Activated naive CD8-positive, alpha-beta T cell treated with anti-CD3 and anti-CD28 coated beads, Interleukin-2, amount 10 ng/mL, durations not matched to agents 7 days and 5 days (primary cell): ENCODE data around the gene C2CD2. TPM values are rescaled to one million over a fixed set of nuclear protein-coding genes. Genes with fewer than 3 reads are reported as not detected.

Source experiments
- ATAC-seq: fragments of 150-1000 bp; cut with Tn5 transposase; one replicate; pipeline ENCODE4 v1.10.0; 2021; ENCODE audit warnings: low read depth, moderate library complexity
- POLR2A ChIA-PET: fragments of 350-600 bp; sonication (Branson Sonifier 250); formaldehyde crosslinking; loops from one replicate; lab custom pipeline; 2021; ENCODE audit warnings: antibody characterized with exemption; lab: Charles Lee
- DNase-seq: peaks from one replicate; pipeline ENCODE4 v3.0.0; 2021
- H3K27ac Mint-ChIP-seq: one replicate; pipeline ENCODE4 v1.8.0; 2022; ENCODE audit warnings: mild to moderate bottlenecking, mixed read lengths
- H3K27me3 Mint-ChIP-seq: one replicate; pipeline ENCODE4 v1.8.0; 2022; ENCODE audit warnings: mild to moderate bottlenecking, moderate library complexity, mixed read lengths
- H3K36me3 Mint-ChIP-seq: one replicate; pipeline ENCODE4 v1.8.0; 2021; ENCODE audit warnings: mild to moderate bottlenecking, mixed read lengths
- H3K4me1 Mint-ChIP-seq: one replicate; pipeline ENCODE4 v1.8.0; 2021; ENCODE audit warnings: mixed read lengths
- H3K4me3 Mint-ChIP-seq: one replicate; pipeline ENCODE4 v1.8.0; 2022; ENCODE audit warnings: mild to moderate bottlenecking, moderate library complexity, mixed read lengths
- H3K9me3 Mint-ChIP-seq: one replicate; pipeline ENCODE4 v1.8.0; 2021; ENCODE audit warnings: mixed read lengths
- total RNA-seq, 2 experiments: library from RNA; stranded (reverse); gene quantifications; one replicate each; pipeline ENCODE4 v1.2.3, GENCODE V29; 2021

The C2CD2 gene
- total RNA-seq, 2 experiments from 2014 or later: 9.4 to 11.9 TPM

DNA sequence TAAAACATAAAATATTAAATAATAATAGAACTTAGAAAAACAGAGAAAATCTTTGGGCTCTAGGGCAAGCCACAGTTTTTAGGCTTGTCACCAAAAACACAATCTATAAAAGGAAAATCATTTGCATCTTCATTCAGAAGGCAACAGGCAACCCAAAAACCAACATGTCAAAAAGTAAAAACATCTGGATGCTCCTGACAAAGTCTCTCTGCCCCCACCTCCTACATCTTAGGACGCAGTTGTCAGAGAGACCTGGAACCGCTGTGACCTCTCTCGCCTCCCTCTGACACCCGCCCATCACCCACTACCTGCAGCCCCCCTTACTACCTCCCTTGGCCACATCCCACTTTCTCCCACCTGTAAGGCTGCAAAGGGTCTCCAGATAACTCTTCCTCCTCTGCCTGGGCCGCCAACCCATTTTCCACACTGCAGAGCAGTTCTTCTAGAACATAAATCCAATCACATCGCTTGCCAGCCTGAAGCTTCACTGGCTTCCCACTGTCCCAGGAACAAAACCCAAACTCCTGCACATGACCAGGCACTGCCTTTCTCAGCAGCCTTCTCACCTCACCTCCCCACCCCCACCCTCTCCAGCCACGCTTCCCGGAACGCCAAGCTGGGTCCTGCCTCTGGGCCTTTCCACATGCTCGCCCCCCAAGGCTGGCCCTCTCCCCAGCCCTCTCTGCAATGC, 89.4 kb downstream of the C2CD2 start:
- ATAC-seq (no peak), DNase-seq (no peak)
- peaks cover 3% of the 10 kb centered on the region for H3K36me3 Mint-ChIP-seq
- no peaks in the 10 kb centered on the region for H3K9me3 Mint-ChIP-seq
- H3K4me3 Mint-ChIP-seq: no peak overlapping the region
- no peak overlapping the region for H3K27ac Mint-ChIP-seq
- no peaks in the 10 kb centered on the region for H3K27me3 Mint-ChIP-seq
- peaks cover 21% of the 10 kb centered on the region for H3K4me1 Mint-ChIP-seq
- POLR2A ChIA-PET: no interaction called here

DNA sequence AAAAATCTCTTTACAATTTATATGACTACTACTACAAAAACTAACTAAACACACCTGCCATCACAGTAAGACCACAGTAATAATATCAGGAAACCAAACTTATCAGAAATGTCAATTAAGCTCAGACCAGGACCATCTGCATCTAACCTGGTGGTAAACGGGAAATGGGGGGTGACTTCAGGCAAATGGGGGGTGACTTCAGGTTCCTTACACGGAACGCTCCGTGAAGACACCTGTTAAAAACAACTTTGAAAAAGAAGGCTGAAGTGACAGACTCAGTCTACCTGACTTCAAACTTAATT, 90.4 kb downstream of the C2CD2 start:
- H3K9me3 Mint-ChIP-seq: no peaks in the 10 kb centered on the region
- DNase-seq: no peak
- no peaks in the 10 kb centered on the region for H3K27me3 Mint-ChIP-seq
- H3K4me1 Mint-ChIP-seq: peaks cover 19% of the 10 kb centered on the region
- POLR2A ChIA-PET: interaction anchor here (0.8 kb wide), 1 partner anchor 15 kb away, joined by 3 read pairs; no protein-coding TSS in a partner anchor
- H3K27ac Mint-ChIP-seq: no peak overlapping the region
- no peak for ATAC-seq
- H3K4me3 Mint-ChIP-seq: no peak overlapping the region
- H3K36me3 Mint-ChIP-seq: peaks cover 1% of the 10 kb centered on the region

DNA sequence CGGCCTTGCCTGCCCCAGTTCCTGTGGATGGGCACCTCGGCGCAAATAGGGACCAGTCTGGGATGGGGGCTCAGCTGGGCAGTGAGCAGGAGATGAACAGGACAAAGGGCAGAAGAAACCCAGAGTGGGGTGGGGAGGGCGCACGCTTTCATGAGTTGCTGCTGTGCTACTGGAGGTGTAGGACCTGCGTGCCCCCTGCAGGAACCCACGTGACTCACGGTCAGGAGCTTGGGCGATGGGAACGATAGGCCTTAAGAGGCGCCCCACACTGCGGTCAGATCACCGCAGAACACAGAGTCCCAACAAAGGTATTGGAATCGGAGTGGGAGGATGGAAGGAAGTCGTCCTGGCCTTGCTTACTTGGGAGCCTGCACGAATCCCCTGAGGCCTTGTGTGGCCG, 91.8 kb downstream of the C2CD2 start:
- Mint-ChIP-seq H3K4me1 (peaks cover 19% of the 10 kb centered on the region), H3K36me3 (peaks cover 1% of the 10 kb centered on the region), H3K27ac (no peak overlapping the region), H3K27me3 (no peaks in the 10 kb centered on the region), H3K9me3 (no peaks in the 10 kb centered on the region), H3K4me3 (no peak overlapping the region)
- no peak for DNase-seq
- ATAC-seq: no peak
- POLR2A ChIA-PET: no interaction called here

GRCh38 chr21:41861255-41861654, 92.6 kb downstream of the C2CD2 start:
- Mint-ChIP-seq H3K27me3 (no peaks in the 10 kb centered on the region), H3K27ac (no peak overlapping the region), H3K4me1 (peaks cover 14% of the 10 kb centered on the region), H3K4me3 (no peak overlapping the region), H3K36me3 (peaks cover 6% of the 10 kb centered on the region), H3K9me3 (no peaks in the 10 kb centered on the region)
- POLR2A ChIA-PET: no interaction called here
- ATAC-seq: no peak
- no peak for DNase-seq

- Mint-ChIP-seq H3K4me1 (peaks cover 3% of the 10 kb centered on the region), H3K4me3 (no peak overlapping the region), H3K27me3 (no peaks in the 10 kb centered on the region), H3K27ac (no peak overlapping the region), H3K36me3 (peaks cover 6% of the 10 kb centered on the region), H3K9me3 (no peaks in the 10 kb centered on the region)
- no peak for DNase-seq
- POLR2A ChIA-PET: interaction anchor here (0.6 kb wide), 1 partner anchor 43 kb away, joined by 3 read pairs; no protein-coding TSS in a partner anchor
- ATAC-seq: no peak
Observed at GRCh38 chr21:41859297-41859980, 94.4 kb downstream of the C2CD2 start.

- Mint-ChIP-seq H3K4me1 (peaks cover 3% of the 10 kb centered on the region), H3K4me3 (no peak overlapping the region), H3K9me3 (no peaks in the 10 kb centered on the region), H3K36me3 (peaks cover 6% of the 10 kb centered on the region), H3K27ac (no peak overlapping the region), H3K27me3 (no peaks in the 10 kb centered on the region)
- ATAC-seq (no peak), DNase-seq (no peak)
- POLR2A ChIA-PET: no interaction called here
Observed at GRCh38 chr21:41858466-41859296, 95.1 kb downstream of the C2CD2 start.

GRCh38 chr21:41857771-41858300, 96.0 kb downstream of the C2CD2 start:
- Mint-ChIP-seq H3K4me3 (no peak overlapping the region), H3K36me3 (peaks cover 6% of the 10 kb centered on the region), H3K4me1 (peaks cover 3% of the 10 kb centered on the region), H3K27ac (no peak overlapping the region), H3K27me3 (no peaks in the 10 kb centered on the region), H3K9me3 (no peaks in the 10 kb centered on the region)
- DNase-seq (no peak), ATAC-seq (no peak)
- POLR2A ChIA-PET: no interaction called here

DNA sequence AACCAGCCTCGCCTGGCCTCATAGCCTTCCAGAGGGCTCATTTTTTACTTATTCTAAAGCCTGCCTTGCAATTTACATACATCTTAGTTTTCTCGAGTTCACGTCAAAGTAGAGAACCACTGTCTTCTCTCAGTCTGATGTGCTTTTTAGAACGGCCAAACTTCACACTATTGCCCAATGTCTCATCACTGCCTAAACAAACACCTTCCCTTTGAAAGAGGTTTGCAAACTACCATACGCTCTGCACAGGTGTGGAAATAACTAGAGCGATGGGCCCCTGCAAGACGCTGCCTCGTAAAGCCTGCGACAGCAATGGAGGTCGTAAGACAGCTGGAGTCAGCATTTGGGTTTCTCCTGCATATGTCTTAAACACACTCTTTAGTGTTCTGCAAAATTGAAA, 97.2 kb downstream of the C2CD2 start:
- Mint-ChIP-seq H3K4me1 (no peaks in the 10 kb centered on the region), H3K9me3 (no peaks in the 10 kb centered on the region), H3K36me3 (peaks cover 6% of the 10 kb centered on the region), H3K27me3 (no peaks in the 10 kb centered on the region), H3K27ac (no peak overlapping the region), H3K4me3 (no peak overlapping the region)
- ATAC-seq: no peak
- no peak for DNase-seq
- POLR2A ChIA-PET: no interaction called here

DNA sequence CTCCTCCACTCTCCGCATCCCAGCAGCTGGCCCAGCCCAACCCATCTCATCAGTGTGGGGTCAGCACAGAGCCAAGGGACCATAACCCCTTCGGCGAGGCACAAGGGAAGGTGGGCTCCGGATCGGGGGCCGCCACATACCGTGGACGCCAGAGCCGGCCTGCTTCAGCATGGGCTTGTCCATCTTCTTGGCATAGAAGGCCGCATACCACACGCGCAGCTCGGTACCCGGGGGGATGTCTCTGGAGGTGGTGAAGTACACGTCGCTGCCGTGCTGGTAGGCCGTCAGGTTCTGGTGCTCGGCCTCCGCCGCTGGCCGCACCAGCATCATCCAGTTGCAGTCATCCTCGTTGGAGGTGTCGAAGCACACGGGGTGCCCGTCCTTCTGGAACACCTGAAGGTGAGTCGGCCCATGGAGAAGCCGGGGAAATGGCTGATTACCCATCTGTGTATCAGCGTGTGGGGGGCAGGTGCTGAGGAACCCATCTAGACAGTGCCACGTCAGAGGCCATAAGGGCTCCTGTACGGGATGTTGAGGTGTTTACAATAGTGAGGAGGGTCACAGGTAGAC, 99.3 kb downstream of the C2CD2 start:
- H3K27ac Mint-ChIP-seq: no peak overlapping the region
- H3K4me3 Mint-ChIP-seq: no peak overlapping the region
- H3K36me3 Mint-ChIP-seq: peaks cover 8% of the 10 kb centered on the region
- POLR2A ChIA-PET: interaction anchor here (0.6 kb wide), 1 partner anchor 74 kb away, joined by 4 read pairs; no protein-coding TSS in a partner anchor
- no peak for ATAC-seq
- DNase-seq: no peak
- no peaks in the 10 kb centered on the region for H3K27me3 Mint-ChIP-seq
- no peaks in the 10 kb centered on the region for H3K4me1 Mint-ChIP-seq
- H3K9me3 Mint-ChIP-seq: no peaks in the 10 kb centered on the region

GRCh38 chr21:41852929-41853320, 100.9 kb downstream of the C2CD2 start:
- POLR2A ChIA-PET: no interaction called here
- H3K4me3 Mint-ChIP-seq: no peak overlapping the region
- H3K27ac Mint-ChIP-seq: no peak overlapping the region
- H3K36me3 Mint-ChIP-seq: peaks cover 8% of the 10 kb centered on the region
- no peaks in the 10 kb centered on the region for H3K4me1 Mint-ChIP-seq
- DNase-seq (no peak), ATAC-seq (no peak)
- H3K9me3 Mint-ChIP-seq: no peaks in the 10 kb centered on the region
- H3K27me3 Mint-ChIP-seq: no peaks in the 10 kb centered on the region

DNA sequence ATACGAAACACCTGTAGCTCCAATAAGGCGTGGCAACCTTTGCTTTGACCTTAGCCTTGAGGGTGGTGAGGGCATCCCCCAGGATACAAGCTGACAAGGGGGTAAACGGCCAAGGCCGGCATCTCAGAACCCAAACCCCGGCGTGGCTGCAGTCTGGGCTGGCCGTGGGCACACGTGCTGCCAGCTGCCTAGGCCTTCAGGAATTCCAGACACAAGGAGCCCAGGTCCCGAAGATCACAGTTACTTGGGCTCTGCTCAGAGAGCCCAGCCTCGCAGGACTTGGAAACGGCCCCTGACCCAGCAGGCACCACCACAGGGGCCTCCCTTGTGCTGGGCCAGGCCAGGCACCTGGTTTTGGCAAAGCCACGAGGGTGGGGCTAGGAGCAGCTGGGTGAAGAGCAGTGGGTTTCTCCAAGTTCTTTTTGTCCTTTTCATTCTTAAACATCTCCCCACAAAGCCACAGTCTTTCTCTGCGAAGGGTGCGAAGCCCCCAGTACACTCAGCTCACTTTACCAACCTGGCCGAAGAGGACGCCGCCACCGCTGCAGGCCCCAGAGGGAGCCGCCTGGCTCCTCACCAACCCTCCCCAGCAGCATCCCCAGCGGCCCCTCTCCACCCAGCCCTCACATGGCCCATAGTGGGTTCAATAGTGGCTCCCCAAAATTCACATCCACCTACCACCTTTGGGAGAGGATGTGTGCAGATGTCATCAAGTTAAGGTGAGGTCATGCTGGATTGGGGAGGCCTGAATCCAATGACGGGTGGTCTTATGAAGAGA, 101.5 kb downstream of the C2CD2 start:
- no peaks in the 10 kb centered on the region for H3K27me3 Mint-ChIP-seq
- ATAC-seq: no peak
- POLR2A ChIA-PET: no interaction called here
- no peak for DNase-seq
- H3K4me1 Mint-ChIP-seq: no peaks in the 10 kb centered on the region
- no peak overlapping the region for H3K4me3 Mint-ChIP-seq
- peaks cover 8% of the 10 kb centered on the region for H3K36me3 Mint-ChIP-seq
- no peaks in the 10 kb centered on the region for H3K9me3 Mint-ChIP-seq
- H3K27ac Mint-ChIP-seq: no peak overlapping the region

DNA sequence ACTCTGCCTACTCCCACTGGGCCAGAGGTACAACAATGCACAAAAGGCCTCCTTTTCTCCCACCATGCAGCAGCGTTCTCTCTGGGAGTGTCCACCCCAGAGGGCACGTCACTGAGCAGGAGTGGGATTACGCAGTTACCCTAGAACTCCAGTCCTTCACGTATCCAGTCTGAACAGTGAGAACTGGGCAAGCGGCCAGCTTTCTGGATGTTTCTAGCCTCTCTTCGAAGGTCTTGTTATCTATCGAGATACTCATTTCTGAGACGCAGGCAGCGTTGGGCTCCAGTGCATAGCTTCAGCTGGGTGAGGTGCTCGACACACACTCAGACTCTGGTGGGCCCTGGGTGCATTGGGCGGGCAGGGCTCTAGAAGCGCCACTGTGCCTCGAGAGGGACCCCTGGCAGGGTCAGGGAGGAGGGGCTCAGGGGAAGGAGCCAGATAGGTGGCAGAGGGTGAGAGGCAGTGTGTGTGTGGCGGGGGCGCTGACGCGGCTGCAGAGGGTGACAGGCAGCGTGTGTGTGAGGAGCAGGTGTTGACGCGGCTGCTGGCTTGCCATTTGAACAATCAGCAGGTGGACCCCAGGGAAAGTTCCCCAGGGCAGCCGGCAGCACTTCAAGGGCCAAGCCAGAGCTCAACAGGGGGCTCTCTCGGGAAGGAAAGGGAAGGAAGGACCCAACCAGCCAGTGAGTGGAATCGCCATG, 102.6 kb downstream of the C2CD2 start:
- POLR2A ChIA-PET: no interaction called here
- H3K9me3 Mint-ChIP-seq: no peaks in the 10 kb centered on the region
- ATAC-seq (no peak), DNase-seq (no peak)
- peaks cover 4% of the 10 kb centered on the region for H3K36me3 Mint-ChIP-seq
- H3K27me3 Mint-ChIP-seq: no peaks in the 10 kb centered on the region
- H3K27ac Mint-ChIP-seq: no peak overlapping the region
- no peak overlapping the region for H3K4me3 Mint-ChIP-seq
- no peaks in the 10 kb centered on the region for H3K4me1 Mint-ChIP-seq
